DND-41 (cell line): ENCODE data around the gene HHATL.

Source experiments
- ATAC-seq: fragments of 200-7000 bp; cut with Tn5 transposase; 3 replicates; pipeline ENCODE4 v1.9.1; 2021; ENCODE audit warnings: low read depth; ENCODE audit not compliant: insufficient read depth
- DNase-seq: peaks from one replicate; pipeline ENCODE4 v3.0.0-alpha.2; 2020
- H2AFZ ChIP-seq: 2 replicates; pipeline ENCODE4 v1.6.0; 2012; ENCODE audit warnings: low read depth, low read length
- H3K27ac ChIP-seq: 2 replicates; pipeline ENCODE4 v1.5.1; 2012; ENCODE audit warnings: low read length, inconsistent platforms
- H3K27me3 ChIP-seq: fragments of 200-600 bp; sonication (generic); 2 replicates; pipeline ENCODE4 v1.6.0; 2012; ENCODE audit warnings: low read length, mild to moderate bottlenecking, inconsistent platforms; ENCODE audit not compliant: insufficient read depth, poor library complexity
- H3K36me3 ChIP-seq: 2 replicates; pipeline ENCODE4 v1.5.1; 2012; ENCODE audit warnings: low read length, inconsistent platforms; ENCODE audit not compliant: insufficient read depth
- H3K4me1 ChIP-seq: 2 replicates; pipeline ENCODE4 v1.5.1; 2012; ENCODE audit warnings: mild to moderate bottlenecking, low read length; ENCODE audit not compliant: insufficient read depth
- H3K4me2 ChIP-seq: 2 replicates; pipeline ENCODE4 v1.6.0; 2012; ENCODE audit warnings: mild to moderate bottlenecking, moderate library complexity, low read length, inconsistent platforms; ENCODE audit not compliant: insufficient read depth
- H3K4me3 ChIP-seq, 2 experiments: fragments of 200-600 bp in 1 of 2; shearing (Covaris generic) in 1 of 2; 2 replicates each; pipeline ENCODE4 v1.5.1; 2012 to 2016; ENCODE audit warnings: inconsistent platforms in 2 of 2, low read length in 2 of 2, mild to moderate bottlenecking in 2 of 2, low read depth in 1 of 2, moderate library complexity in 1 of 2
- H3K79me2 ChIP-seq: 2 replicates; pipeline ENCODE4 v1.6.0; 2012; ENCODE audit warnings: low read length, inconsistent platforms; ENCODE audit not compliant: insufficient read depth
- H3K9ac ChIP-seq: 2 replicates; pipeline ENCODE4 v1.6.0; 2012; ENCODE audit warnings: low read depth, mild to moderate bottlenecking, inconsistent platforms, low read length, moderate library complexity
- H3K9me3 ChIP-seq: 2 replicates; pipeline ENCODE4 v1.5.1; 2012; ENCODE audit warnings: low read length, moderate library complexity, mild to moderate bottlenecking, inconsistent platforms; ENCODE audit not compliant: insufficient read depth, severe bottlenecking
- H4K20me1 ChIP-seq: 2 replicates; pipeline ENCODE4 v1.6.0; 2012; ENCODE audit warnings: low read length; ENCODE audit not compliant: insufficient read depth
- CTCF ChIP-seq: IDR thresholded peaks from 2 replicates; pipeline ENCODE4 v1.5.1; 2012; ENCODE audit warnings: borderline replicate concordance, low read length, moderate library complexity, mild to moderate bottlenecking; ENCODE audit not compliant: poor library complexity, severe bottlenecking; ENCODE audit errors: extremely low read depth
- EZH2 ChIP-seq: IDR thresholded peaks from 3 replicates; pipeline ENCODE4 v1.6.1; 2012; ENCODE audit warnings: borderline replicate concordance, low read depth, mild to moderate bottlenecking, moderate library complexity, low read length, inconsistent platforms; ENCODE audit not compliant: severe bottlenecking

HHATL gene

DNA sequence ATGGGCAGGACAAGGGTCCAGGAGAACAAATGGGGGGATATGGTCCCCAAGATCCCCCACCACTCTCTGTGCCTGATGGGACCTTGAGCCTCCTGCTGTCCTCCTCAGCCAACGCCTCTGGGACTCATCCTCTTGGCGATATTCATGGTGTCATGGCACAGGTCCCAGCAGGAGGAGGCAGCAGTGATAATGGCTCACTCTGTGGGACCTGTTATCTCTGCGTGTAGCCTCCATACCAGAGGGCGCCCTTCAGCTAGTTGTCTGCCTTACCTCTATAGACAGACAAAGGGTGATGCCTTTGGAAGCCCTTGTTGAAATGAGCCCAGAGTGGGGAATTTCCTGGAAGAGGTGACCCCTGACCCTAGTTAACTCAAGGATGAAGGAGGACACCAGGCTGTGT lies 41.7 kb downstream of the HHATL start:
- ATAC-seq, result no peak
- Histone ChIP-seq H3K4me3 (no peak overlapping the region), H3K27me3 (no peaks in the 10 kb centered on the region), H3K4me2 (no peak overlapping the region), H3K9me3 (no peaks in the 10 kb centered on the region), H3K4me1 (no peaks in the 10 kb centered on the region), H4K20me1 (no peaks in the 10 kb centered on the region), H3K36me3 (no peaks in the 10 kb centered on the region), H3K27ac (no peak overlapping the region), H3K79me2 (no peaks in the 10 kb centered on the region), H3K9ac (no peak overlapping the region), H2AFZ (no peak overlapping the region)
- no peak for DNase-seq
- TF ChIP-seq CTCF (no peak), EZH2 (no peak)

DNA sequence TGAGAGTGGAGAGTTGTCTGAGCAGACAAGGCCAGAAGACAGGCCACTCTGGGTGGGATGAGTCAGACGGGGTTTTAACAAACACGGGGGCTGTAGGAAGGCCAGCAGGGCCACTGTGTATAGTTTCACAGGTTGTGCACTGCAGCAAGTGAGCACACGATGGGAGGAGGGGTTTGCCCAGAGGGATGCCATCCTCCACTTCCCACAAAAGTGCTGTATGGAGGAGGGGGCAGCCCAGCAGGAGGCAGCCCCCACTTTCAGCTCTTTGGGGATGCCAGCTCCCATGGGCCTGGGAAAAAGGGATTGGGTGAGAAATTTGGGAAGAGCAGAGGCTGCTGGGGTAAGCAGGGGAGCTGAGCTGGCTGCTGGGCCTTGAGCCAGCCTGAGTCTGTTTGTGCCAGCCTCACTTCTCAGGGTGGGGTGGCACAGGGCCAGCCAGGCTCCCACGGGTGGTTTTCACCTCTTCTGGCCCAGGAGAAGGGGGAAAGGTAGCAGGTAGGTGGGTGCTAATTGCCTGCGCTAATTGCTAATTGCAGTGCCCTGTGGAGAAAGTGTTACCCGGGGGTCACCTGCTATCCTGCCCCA lies 42.4 kb downstream of the HHATL start:
- Histone ChIP-seq H3K9ac (no peak overlapping the region), H3K4me3 (no peak overlapping the region), H4K20me1 (no peaks in the 10 kb centered on the region), H3K36me3 (no peaks in the 10 kb centered on the region), H3K4me1 (no peaks in the 10 kb centered on the region), H3K4me2 (no peak overlapping the region), H3K27ac (no peak overlapping the region), H3K27me3 (no peaks in the 10 kb centered on the region), H2AFZ (no peak overlapping the region), H3K79me2 (no peaks in the 10 kb centered on the region), H3K9me3 (no peaks in the 10 kb centered on the region)
- TF ChIP-seq EZH2, result no peak
- TF ChIP-seq CTCF, result no peak
- no peak for DNase-seq
- no peak for ATAC-seq

DNA sequence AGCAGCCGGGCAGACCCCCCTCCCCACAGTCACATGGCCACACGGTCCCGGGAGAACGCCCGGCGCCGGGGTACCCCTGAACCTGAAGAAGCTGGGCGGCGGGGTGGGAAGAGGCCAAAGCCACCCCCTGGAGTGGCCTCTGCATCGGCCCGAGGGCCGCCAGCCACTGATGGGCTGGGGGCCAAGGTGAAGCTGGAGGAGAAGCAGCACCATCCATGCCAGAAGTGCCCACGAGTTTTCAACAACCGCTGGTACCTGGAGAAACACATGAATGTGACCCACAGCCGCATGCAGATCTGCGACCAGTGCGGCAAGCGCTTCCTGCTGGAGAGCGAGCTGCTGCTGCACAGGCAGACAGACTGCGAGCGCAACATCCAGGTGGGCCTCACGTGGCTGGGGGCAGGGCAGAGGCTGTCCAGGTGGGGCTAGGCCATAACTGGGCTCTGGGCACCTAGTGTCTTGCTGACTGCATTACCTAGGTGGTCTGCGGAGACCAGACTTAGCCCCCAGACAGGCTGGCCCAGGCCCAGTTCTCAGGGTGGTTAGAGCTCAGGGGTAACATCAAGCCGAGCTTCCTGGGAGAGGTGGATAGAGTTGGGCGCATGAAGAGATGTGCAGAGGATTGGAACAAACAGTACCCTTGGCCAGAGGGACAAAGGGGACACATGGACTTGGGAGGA lies 43.0 kb downstream of the HHATL start:
- Histone ChIP-seq H3K36me3 (no peaks in the 10 kb centered on the region), H3K79me2 (no peaks in the 10 kb centered on the region), H3K9ac (no peak overlapping the region)

More for the DNA sequence above, 43.0 kb downstream of the HHATL start:
- DNase-seq (no peak), ATAC-seq (no peak)
- Histone ChIP-seq H3K27me3 (no peaks in the 10 kb centered on the region), H3K27ac (no peak overlapping the region), H4K20me1 (no peaks in the 10 kb centered on the region), H3K4me1 (no peaks in the 10 kb centered on the region), H3K4me3 (no peak overlapping the region), H3K9me3 (no peaks in the 10 kb centered on the region), H2AFZ (no peak overlapping the region), H3K4me2 (no peak overlapping the region)
- no peak for TF ChIP-seq EZH2
- TF ChIP-seq CTCF, result no peak
